ENCODE measurements around the gene CDH12.
"Not testable (repeated sequence)": the region's sequence is repeated elsewhere in the genome, so short reads cannot be mapped to it uniquely, and the experiment has no call there.

Gene CDH12

DNA sequence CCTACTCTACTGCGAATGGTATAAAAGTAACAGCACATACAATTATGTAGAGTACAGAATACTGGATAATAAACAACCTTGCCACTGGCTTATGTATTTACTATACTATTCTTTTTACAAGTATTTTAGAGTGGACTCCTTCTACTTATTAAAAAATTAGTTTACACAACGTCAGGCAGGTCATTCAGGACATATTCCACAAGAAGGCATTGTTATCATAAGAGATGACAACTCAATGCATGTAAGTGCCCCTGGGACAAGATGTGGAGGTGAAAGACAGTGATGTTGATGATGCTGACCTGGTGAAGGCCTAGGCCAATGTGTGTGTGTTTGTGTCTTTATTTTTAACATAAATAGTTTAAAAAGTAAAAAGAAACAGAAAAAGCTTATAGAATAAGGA is 421.7 kb downstream of the CDH12 start:
- no peak for DNase-seq

DNA sequence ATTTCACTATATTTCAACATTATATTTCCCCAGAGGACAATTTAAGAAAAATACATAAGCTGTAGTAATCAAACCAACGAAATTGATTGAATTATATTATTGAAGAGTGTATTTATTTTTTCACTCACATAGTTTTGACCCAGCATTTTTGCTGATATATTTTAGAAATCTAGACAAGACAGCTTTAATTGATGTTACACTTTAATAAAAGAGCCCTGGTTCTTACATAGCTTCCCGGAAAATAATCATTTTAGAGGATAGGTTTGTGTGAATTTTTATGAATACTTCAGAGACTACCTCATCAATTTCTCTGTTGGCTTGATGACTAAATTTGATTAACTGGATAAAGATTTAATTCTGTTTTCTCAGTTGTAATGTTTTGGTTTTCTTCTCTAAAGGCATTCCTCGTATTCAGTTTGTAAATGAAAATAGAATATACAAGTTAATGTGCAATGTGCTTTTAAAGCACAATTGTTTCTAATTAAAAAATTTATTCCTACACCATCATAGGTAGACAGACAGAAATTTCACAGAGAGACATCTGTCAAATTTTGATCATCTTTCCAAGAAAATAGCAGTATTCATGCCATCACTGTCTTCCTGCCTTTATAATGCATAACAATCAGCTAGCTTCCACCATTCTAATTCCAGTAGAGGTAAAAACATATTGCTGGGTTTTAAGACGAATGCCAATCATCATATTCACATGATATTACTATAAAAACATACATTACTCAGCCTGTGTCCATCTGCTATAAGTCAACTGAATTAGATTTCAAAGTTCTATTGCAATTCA is 441.4 kb downstream of the CDH12 start:
- DNase-seq, result no peak

DNA sequence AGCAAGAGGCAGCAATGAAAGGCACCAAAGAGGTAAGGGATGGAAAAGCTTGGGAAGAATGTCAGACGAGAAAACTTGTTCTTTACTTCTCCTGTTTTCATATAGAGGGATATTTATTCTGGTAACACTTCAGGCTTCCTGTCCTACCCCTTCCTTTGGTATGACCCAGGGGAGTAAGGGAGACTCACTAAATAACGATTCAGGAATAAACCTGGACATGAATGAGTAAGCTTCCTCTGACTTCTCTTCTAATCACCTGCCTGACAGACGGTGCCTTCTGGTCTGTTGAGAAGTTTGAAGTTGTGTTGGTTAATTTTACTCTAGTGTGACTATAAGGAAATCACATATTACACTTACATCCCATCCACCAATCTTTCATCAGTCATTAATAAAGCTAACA is 461.2 kb downstream of the CDH12 start:
- no peak for DNase-seq

GRCh38 chr5:22390888-22391287 is 462.3 kb downstream of the CDH12 start:
- no peak for DNase-seq

DNA sequence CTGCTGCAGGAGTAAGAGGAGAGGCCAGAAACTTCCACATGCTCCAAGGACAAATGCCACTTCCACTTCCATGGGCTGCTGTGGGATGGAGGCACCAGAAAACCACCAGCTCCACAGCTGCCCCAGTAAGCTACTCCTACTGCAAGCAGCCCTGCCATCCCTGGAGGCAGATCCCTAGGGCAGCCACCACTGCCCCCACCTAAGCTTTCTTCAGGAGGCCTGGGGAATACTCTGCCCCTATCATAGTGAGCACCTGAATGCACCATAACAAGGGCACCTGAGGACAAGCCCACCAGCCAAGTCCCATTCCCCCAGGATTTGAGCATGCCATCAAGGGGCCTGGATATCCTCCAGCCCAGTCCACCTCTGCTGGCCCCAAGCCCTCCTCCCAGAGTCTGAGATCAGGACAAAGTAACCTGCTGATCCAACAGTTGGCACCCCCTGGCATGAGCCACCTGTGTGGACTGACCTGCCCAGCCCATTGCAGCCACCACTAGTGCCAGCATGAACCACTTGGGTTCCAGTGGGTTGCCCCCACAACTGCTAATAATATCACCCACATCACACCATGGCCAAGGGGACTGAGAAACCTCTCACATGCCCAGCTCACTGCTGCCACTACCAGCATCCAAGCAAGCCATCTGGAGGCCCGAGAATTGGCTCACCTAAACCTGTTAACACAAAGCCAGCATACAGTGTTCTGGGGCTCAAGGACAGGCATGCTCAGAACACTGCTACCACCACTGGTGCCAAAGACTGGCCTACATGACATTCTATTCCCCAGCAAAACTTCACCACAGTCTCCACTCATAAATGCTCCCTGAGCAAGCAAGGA is 480.1 kb downstream of the CDH12 start:
- DNase-seq, result no peak

DNA sequence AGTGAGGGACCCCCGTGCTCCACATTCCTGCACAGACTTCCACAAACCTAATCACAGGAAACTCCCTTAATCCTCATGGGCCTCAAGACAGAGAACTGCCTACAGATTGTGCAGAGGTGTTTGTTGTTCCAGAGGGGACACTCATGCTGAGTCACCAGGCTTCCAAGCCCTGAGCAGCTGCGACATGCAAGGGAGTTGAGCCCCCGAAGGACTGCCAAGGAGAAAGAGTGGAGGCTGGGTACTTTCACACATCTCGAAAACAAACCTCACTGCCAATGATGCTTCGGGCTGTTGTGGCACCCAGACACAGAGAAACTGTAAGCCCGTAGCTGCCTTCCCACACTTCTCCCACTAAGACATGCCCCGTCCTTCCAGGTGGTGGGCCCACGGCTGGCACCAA is 480.8 kb downstream of the CDH12 start:
- no peak for DNase-seq

DNA sequence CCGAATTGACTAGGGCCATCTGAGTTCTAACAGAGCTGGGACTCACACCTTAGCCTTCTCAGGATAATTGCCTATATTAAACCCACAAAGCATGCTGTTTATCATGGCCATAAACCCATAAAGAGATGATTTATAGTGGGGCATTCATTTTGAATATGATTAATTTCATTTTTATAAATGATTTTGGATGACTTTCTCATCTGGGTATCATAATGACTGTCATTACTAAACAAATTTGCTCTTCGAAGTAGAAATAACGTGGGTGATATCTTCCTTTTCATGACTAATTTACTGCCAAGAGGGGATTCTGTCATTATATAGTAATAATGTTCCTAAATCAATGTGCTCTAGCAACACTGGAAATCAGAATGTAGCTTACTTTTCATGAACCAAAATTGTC is 498.2 kb downstream of the CDH12 start:
- DNase-seq, result no peak

- no peak for DNase-seq
These were observed 500.7 kb downstream of the CDH12 start for GRCh38 chr5:22352493-22352892.

DNA sequence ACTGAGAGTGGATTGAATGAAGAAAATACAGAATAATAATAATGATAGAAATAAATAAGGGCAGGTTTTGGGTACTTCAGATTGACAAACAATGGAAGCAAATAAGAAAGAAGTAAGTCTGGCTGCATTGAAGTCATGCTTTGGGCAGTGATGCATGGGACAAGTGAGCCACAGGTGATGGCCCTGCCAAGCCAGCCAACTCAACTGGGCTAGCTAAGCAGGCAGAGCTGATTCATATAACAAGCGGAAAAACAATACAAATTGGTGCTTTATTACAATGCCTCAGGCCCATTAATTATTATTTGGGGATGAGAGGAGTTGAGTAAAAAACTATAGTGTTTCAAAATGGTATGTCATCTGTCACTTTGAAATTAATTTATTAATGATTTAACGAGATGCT is 502.0 kb downstream of the CDH12 start:
- no peak for DNase-seq

DNA sequence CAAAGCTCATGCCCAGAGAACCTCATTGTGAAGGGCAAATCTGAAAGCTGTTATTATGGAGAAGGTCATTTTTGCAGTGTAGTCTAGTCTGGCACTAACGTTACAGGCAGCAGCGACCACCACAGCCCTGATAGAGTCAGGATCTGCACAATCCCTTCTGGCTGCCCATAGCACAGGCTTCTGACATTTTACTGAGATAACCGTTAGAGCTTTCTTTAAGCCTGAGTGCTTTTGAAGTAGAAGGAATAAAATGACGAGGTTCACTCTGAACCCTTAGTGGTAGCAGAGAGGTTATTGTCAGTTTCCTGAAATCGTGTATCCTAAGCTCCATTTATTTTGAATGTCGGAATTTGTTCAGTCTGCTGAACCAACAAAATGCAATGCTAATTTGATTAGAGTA is 505.1 kb downstream of the CDH12 start:
- DNase-seq, result no peak

DNA sequence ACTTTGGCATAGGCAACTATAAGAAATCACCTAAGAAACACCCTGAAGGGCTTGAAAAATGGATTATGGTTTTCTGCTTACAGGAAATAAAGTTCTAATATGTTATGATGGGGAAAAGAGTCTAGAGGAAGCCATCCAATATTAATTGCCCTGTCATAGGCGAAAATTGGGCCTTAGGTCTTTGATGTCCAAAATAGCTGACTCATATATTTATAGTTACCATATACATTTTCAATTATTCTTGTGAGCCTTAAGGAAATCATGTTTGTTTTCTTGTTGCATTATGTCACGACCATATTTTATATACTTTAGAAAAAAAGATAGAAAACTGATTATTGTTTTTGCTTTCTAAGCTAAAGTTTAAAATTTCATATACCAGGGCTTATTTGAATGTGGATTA is 509.1 kb downstream of the CDH12 start:
- DNase-seq, result no peak

DNA sequence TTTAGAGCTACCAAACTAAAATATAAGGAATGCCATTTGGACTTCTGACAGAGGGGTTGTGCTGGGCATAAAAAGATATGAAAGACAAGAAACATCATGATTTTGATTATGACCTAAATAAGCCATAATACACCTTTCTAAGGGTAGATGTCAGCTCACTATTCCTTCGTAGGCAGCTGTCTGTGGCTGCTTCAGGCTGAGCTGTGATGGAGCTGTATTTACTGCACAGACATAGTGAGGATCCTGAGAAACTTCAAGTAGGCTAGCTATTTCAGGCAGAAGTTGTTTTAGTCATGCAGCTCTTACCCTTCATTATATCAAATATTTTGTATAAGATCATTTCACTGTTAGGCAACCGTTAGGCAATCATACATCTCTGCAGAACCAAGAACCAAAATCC is 511.7 kb downstream of the CDH12 start:
- no peak for DNase-seq

GRCh38 chr5:22332949-22333348 is 520.2 kb downstream of the CDH12 start:
- DNase-seq, result not testable (repeated sequence)

DNA sequence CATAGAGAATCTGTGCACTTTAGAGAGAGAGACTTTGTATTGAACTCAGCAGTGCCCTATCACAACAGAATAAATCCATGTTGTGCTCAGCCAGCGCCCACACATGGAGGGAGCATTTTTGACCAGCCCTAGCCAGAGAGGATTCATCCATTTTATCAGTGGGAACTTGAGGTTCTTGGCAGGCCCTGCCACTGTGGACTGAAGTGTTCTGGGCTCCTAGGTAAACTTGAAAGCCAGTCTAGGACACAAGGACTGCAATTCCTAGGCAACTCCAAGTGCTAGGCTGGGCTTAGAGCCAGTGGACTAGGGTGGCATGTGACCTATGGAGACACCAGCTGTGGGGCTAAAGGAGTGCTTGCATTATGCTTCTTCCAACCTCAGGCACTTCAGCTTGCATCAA is 523.5 kb downstream of the CDH12 start:
- DNase-seq, result no peak

- no peak for DNase-seq
These were observed 533.3 kb downstream of the CDH12 start for GRCh38 chr5:22319798-22320197.

DNA sequence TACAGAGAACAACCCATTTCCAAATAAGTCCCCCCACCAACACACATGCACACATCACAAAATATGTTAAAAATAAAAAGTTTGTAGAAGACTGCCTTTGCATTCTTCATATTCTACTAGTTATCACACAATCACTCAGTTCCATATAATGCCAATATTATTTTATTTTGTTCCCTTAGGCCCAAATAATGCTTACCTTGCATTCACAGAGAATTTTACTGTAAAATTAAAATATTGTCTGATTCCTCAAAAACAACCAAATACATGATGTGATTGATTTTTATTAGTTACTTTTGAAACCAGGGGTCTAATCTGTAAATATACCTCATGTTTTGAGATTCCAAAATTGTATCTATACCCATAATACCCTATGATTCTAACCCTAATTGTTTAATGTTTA is 536.9 kb downstream of the CDH12 start:
- no peak for DNase-seq

DNA sequence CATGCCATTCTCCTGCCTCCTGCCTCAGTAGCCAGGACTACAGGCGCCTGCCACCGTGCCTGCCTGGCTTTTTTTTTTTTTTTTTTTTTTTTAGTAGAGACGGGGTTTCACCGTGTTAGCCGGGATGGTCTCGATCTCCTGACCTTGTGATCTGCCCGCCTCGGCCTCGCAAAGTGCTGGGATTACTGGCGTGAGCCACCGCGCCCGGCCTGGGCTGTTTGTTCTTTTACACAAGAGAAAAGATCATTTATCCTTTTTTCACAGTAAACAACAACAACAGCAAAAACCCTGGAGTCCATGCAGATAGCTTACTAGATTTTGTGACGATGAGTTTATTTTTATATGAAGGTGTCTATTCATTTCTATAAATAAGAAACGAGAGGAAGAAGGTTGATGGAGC is 538.1 kb downstream of the CDH12 start:
- DNase-seq, result not testable (repeated sequence)

- no peak for DNase-seq
These were observed 538.6 kb downstream of the CDH12 start for GRCh38 chr5:22314548-22314947.

GRCh38 chr5:22306011-22306410 is 547.1 kb downstream of the CDH12 start:
- no peak for DNase-seq

DNA sequence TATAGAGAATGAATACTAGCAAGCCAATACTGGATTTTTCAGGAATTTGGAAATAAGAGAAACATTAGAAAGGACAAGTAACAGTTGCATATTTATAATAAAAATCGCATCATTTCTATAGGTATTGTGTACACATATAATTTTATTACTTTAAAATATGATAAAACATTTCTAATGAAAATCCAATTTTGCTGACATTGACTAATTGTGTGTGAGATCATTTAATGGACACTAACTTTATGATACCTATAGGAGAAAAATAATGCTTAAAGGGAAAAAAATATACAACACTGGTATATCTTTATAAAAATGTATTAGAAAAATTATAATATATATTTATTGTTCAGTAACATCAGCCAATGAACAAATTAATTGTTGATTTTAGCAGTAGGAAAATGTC is 557.3 kb downstream of the CDH12 start:
- DNase-seq, result no peak

- no peak for DNase-seq
These were observed 560.0 kb downstream of the CDH12 start for GRCh38 chr5:22293147-22293546.

- no peak for DNase-seq
These were observed 575.0 kb downstream of the CDH12 start for GRCh38 chr5:22278164-22278563.

- no peak for DNase-seq
These were observed 576.1 kb downstream of the CDH12 start for GRCh38 chr5:22277006-22277405.

DNA sequence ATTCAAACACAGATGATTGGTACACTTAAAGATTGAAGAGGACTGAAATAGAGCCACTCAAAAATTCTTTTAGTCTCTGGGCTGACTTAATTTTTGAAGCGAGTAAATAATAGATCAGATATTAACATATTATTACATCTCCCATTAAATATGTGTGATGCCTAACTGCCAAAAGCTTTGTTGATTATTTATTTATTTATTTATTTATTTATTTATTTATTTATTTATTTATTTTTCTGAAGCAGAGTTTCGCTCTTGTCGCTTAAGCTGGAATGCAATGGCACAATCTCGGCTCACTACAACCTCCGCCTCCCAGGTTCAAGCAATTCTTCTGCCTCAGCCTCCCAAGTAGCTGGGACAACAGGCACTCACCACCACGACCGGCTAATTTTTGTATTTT is 587.3 kb downstream of the CDH12 start:
- DNase-seq, result not testable (repeated sequence)
